Inferior parietal cortex (tissue), 1 donor: Measurements from ENCODE around the gene DHCR24.

ENCODE experiments used
- DNase-seq: peaks from one replicate; pipeline ENCODE4 v3.0.0-alpha.2; 2016; ENCODE audit errors: extremely low spot score

DHCR24 gene

DNA sequence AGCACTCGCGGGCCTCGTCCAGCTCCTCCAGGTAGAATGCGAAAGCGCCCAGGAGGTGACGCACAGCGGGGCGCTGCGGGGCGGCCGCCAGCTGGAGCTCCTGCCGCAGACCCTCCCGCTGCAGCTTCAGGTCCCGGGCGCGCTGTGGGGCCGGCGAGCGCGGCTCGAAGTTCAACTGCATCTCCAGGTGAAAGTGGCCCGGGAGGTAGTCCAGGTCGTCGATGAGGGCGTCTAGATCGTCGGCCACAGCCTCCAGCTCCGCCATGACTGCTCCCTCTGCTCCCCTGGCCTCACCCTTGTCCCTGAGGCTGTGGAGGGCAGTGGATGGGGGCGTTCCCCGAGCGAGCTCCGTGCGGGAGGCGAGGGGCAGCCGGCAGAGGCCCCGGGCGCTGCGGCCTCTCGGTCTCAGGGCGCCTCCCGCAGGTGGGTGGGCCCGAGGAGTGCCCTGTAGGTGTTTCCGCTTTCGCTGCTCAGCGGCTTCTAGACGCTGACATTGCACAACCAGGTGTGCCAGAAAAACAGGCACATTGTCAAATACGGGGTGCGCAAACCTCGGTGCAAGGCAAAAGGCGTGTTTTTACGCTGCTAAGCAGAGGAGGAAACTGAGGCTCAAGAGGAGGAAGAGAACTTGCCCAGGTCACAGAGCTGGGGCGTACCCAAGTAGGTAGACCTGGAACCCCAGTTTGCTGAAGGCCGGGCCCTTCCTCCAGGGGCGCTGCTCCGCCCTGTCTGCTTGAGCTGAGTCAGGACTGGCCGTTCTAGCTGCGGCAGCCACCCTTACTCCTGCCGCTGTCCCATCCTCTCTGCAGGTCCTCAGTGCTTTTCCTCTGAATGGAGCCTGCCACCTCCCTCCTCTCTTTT lies 85.9 kb downstream of the DHCR24 start, which contains the start of gene TTC22:
Gene TTC22 (minus strand): TSS at position 425 of the 861 bp plus-strand sequence. CDS start 160 bp downstream, at position 265.
- no peak for DNase-seq

DNA sequence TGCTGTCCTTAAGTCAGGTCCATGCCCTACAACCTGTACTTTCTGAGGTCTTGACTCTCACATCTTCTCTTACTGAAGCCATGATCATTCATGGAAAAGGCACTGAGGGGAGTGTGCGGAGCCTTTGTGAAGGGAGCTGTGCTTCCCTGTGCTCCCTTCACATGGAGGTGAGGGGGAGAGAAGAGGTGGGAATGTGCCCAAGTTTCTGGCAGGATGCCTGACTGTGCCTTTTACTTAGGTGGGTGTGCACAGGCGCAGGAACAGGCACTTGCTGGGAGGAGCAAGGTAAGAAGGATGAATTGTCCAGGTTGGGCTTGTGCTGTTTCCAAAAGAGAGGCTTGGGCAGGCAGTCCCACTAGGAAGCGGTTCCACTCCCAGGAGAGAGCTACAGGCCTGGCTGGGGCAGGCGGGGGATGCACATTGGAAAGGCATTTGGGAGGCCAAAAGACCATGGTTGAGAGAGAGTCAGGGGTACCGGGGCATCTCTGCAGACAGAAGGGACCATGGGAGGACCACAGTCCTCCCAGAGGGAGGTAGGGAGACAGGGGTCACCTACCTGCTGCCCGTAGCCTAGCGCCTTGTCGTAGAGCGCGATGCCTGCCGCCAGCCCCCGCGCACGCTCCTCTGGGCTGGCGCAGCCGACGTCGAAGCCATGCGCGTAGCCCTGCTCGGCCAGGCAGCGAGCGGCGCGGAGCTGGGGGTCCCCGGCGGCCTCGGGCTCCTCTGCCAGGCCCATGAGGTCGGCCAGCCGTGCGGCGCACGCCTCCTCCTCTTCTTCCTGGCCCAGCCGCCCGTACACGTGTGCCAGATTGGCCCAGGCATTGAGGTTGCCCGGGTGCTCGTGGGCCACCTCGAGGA lies 86.7 kb downstream of the DHCR24 start:
- DNase-seq: no peak
